Measurements from ENCODE around the gene GNG8.

- no peak for TF ChIP-seq CTCF (conservative IDR thresholded peaks at IDR 0.05; ENCODE audit: low read depth in 2 of 2)
- no peak for TF ChIP-seq EZH2 (IDR thresholded peaks at IDR 0.05; ENCODE audit: low read depth, unreplicated experiment)
These were observed 3.6 kb upstream of the GNG8 start for GRCh38 chr19:46639358-46640182.

Data from GM23338 (cell line).